Lung (tissue), 12 donors: ENCODE data around the gene LRRC56. TPM values are rescaled to one million over a fixed set of nuclear protein-coding genes. Genes with fewer than 3 reads are reported as not detected.

Source experiments
- ATAC-seq: fragments of 200-7000 bp; cut with Tn5 transposase; one replicate; pipeline ENCODE4 v1.9.1; 2020; ENCODE audit warnings: moderate number of reproducible peaks; ENCODE audit not compliant: insufficient read depth, low FRiP score
- DNase-seq, 3 donors: peaks; one replicate each; pipeline ENCODE4 v3.0.0-alpha.2; 2013 to 2017
- H3K27ac ChIP-seq, 2 donors: one replicate each; pipeline ENCODE4 v1.5.1; 2013; ENCODE audit warnings: mild to moderate bottlenecking in 2 of 2, moderate library complexity in 2 of 2, control low read depth in 1 of 2, inconsistent platforms in 1 of 2, low read depth in 1 of 2, low read length in 1 of 2
- H3K27me3 ChIP-seq, 3 donors: one replicate each; pipeline ENCODE4 v1.5.1; 2013; ENCODE audit warnings: low read length in 2 of 3; ENCODE audit not compliant: control insufficient read depth in 3 of 3, insufficient read depth in 3 of 3
- H3K36me3 ChIP-seq, 4 donors: one replicate each; pipeline ENCODE4 v1.5.1; 2013; ENCODE audit warnings: low read length in 4 of 4, mild to moderate bottlenecking in 1 of 4, moderate library complexity in 1 of 4; ENCODE audit not compliant: control insufficient read depth in 4 of 4, insufficient read depth in 4 of 4
- H3K4me1 ChIP-seq, 5 donors: one replicate each; pipeline ENCODE4 v1.5.1; 2013; ENCODE audit warnings: low read length in 5 of 5, mild to moderate bottlenecking in 2 of 5, moderate library complexity in 1 of 5; ENCODE audit not compliant: control insufficient read depth in 5 of 5, insufficient read depth in 5 of 5
- H3K4me3 ChIP-seq: one replicate; pipeline ENCODE4 v1.5.1; 2013; ENCODE audit warnings: mild to moderate bottlenecking, control low read depth, moderate library complexity
- H3K9ac ChIP-seq, 2 donors: one replicate each; pipeline ENCODE4 v1.5.1; 2013; ENCODE audit warnings: low read length in 2 of 2, control low read depth in 1 of 2; ENCODE audit not compliant: insufficient read depth in 1 of 2
- H3K9me3 ChIP-seq, 4 donors: one replicate each; pipeline ENCODE4 v1.5.1; 2013; ENCODE audit warnings: low read length in 3 of 4, mild to moderate bottlenecking in 1 of 4, moderate library complexity in 1 of 4; ENCODE audit not compliant: control insufficient read depth in 4 of 4, insufficient read depth in 3 of 4
- CTCF ChIP-seq: IDR thresholded peaks from 2 replicates; pipeline ENCODE4 v1.5.1; 2012; ENCODE audit warnings: mild to moderate bottlenecking; ENCODE audit errors: control extremely low read depth, extremely low read depth
- WGBS, 2 donors: extraction: QIAGEN DNeasy Blood & Tissue Kit; methylation state at CpG; one replicate each; pipeline ENCODE4 v1.1.7; 2013; 5-methylcytosine and 5-hydroxymethylcytosine counted together
- polyA plus RNA-seq, 2 donors: library from polyadenylated mRNA; stranded (reverse); fragments of 200-250 nt; gene quantifications; one replicate each; pipeline ENCODE4 v1.2.1, GENCODE V29; 2013
- total RNA-seq, 2 donors: library from RNA; depleted of rRNA in 1 of 2; stranded (reverse); fragments of >200 nt in 1 of 2; gene quantifications; one replicate each; pipeline ENCODE4 v1.2.1, GENCODE V29; 2014 to 2021
- donor health status: control.
- donor health status: control.
- donor health status: Bipolar disorder and iron deficiency.
- donor health status: healthy.
- donor health status: DM: yes; HTN: yes; CAD: no.

Gene LRRC56
- total and polyA plus RNA-seq, 4 donors: 3.4 to 11.7 (median 4.7) TPM

GRCh38 chr11:496834-497564, 40.3 kb upstream of the LRRC56 start:
- Histone ChIP-seq H3K27me3 (no peaks in the 10 kb centered on the region), H3K36me3 (peaks cover 6 to 77% (median 40%) of the 10 kb centered on the region in 4 donors), H3K9ac (no peak overlapping the region), H3K9me3 (no peaks in the 10 kb centered on the region), H3K27ac (no peak overlapping the region), H3K4me3 (no peak overlapping the region), H3K4me1 (no peaks in the 10 kb centered on the region)
- 94 to 96% methylated on average over 34 of the region's 34 CpGs for WGBS, 2 donors
- peak in 1 of 3 donors; percentile 6 for DNase-seq
- TF ChIP-seq CTCF: no peak
- ATAC-seq: no peak

GRCh38 chr11:497565-498296, 39.6 kb upstream of the LRRC56 start:
- 97 to 98% methylated on average over 31 of the region's 31 CpGs for WGBS, 2 donors
- peak in 1 of 3 donors; percentile 11 for DNase-seq

GRCh38 chr11:498297-499181, 38.8 kb upstream of the LRRC56 start:
- Histone ChIP-seq H3K4me1 (peaks cover 0 to 6% (median 0%) of the 10 kb centered on the region in 5 donors), H3K9me3 (no peaks in the 10 kb centered on the region), H3K36me3 (peaks cover 6 to 77% (median 39%) of the 10 kb centered on the region in 4 donors), H3K27ac (no peak overlapping the region), H3K27me3 (no peaks in the 10 kb centered on the region), H3K4me3 (no peak overlapping the region), H3K9ac (no peak overlapping the region)
- no peak for ATAC-seq
- 95 to 97% methylated on average over 39 of the region's 39 CpGs for WGBS, 2 donors
- TF ChIP-seq CTCF: no peak
- no peak for DNase-seq

More at GRCh38 chr11:497565-498296, 39.6 kb upstream of the LRRC56 start:
- Histone ChIP-seq H3K4me3 (no peak overlapping the region), H3K4me1 (peaks cover 0 to 3% (median 0%) of the 10 kb centered on the region in 5 donors), H3K9me3 (no peaks in the 10 kb centered on the region), H3K36me3 (peaks cover 6 to 82% (median 40%) of the 10 kb centered on the region in 4 donors), H3K27me3 (no peaks in the 10 kb centered on the region), H3K27ac (no peak overlapping the region), H3K9ac (no peak overlapping the region)
- no peak for ATAC-seq
- no peak for TF ChIP-seq CTCF
